ENCODE results near the gene HIP1. TPM values are rescaled to one million over a fixed set of nuclear protein-coding genes. Genes with fewer than 3 reads are reported as not detected.
"Not testable (repeated sequence)": the region's sequence is repeated elsewhere in the genome, so short reads cannot be mapped to it uniquely, and the experiment has no call there.

The HIP1 gene
- total and polyA plus RNA-seq, 9 donors, result 17.3 to 28.4 (median 23.5) TPM

DNA sequence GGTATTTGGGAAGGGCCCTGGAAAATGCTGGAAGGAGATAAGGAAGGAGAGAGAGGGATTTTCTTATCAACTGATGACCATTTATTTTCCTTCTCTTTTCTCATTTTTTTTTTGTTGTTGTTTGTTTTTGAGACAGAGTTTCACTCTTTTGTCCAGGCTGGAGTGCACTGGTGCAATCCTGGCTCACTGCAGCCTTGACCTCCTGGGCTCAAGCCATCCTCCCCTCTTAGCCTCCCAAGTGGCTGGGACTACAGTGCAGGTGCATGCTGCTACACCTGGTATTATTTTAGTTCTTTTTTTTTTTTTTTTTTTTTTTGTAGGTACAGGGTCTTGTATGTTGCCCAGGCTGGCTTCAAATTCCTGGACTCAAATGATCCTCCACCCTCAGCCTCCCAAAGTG, 52.2 kb downstream of the HIP1 start:
- Histone ChIP-seq H3K4me1 (ENCODE audit: control insufficient read depth, insufficient read depth, low read length) (peaks cover 25% of the 10 kb centered on the region), H3K9me3 (replicated peaks; ENCODE audit: control insufficient read depth, low read depth, low read length) (no peaks in the 10 kb centered on the region), H3K27me3 (ENCODE audit: control insufficient read depth, insufficient read depth, low read length) (no peaks in the 10 kb centered on the region), H3K27ac (ENCODE audit: low read length) (no peak overlapping the region), H3K4me3 (ENCODE audit: low read length) (no peak overlapping the region), H3K36me3 (ENCODE audit: control insufficient read depth, insufficient read depth, low read length) (no peaks in the 10 kb centered on the region)
- DNase-seq, result no peak

DNA sequence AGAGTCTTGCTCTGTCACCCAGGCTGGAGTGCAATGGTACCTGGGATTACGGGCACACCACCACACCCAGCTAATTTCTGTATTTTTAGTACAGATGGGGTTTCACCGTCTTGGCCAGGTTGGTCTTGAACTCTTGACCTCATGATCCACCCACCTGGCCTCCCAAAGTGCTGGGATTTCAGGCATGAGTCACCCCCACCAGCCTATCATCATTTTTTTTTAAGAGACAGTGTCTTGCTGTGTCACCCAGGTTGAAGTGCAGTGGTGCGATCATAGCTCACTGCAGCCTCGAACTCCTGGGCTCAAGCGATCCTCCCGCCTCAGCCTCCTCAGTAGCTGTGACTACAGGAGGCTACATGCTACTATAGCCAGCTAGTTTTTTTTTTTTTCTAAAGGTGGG, 56.7 kb downstream of the HIP1 start:
- WGBS (ENCODE audit: insufficient coverage), result 100% methylated on average over 2 of the region's 6 CpGs
- not testable (repeated sequence) for H3K36me3 ChIP-seq (ENCODE audit: control insufficient read depth, insufficient read depth, low read length)

DNA sequence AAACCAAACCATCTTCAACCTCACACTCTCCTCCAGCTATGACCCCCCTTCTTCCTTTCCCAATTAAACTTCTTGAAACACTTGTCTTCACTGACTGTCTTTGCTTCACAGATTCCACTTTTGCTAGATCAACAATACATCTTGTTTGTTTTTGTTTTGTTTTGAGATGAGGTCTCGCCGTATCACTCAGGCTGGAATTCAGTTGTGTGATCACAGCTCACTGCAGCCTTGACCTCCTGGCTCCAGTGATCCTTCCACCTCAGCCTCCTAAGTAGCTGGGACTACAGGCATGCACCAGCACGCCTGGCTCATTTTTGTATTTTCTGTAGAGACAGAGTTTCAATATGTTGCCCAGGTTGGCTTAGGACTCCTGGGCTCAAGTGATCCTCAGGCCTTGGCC, 59.7 kb downstream of the HIP1 start:
- H3K27me3 ChIP-seq (ENCODE audit: control insufficient read depth, insufficient read depth, low read length), result no peaks in the 10 kb centered on the region
- H3K36me3 ChIP-seq (ENCODE audit: control insufficient read depth, insufficient read depth, low read length), result no peaks in the 10 kb centered on the region
- no peaks in the 10 kb centered on the region for H3K4me1 ChIP-seq (ENCODE audit: control insufficient read depth, insufficient read depth, low read length)
- 92% methylated on average over 2 of the region's 3 CpGs for WGBS (ENCODE audit: insufficient coverage)
- no peak overlapping the region for H3K27ac ChIP-seq (ENCODE audit: low read length)
- no peak overlapping the region for H3K4me3 ChIP-seq (ENCODE audit: low read length)
- H3K9me3 ChIP-seq (replicated peaks; ENCODE audit: control insufficient read depth, low read depth, low read length), result peaks cover 17% of the 10 kb centered on the region
- DNase-seq, result no peak

More for the DNA sequence above, 56.7 kb downstream of the HIP1 start:
- H3K4me1 ChIP-seq (ENCODE audit: control insufficient read depth, insufficient read depth, low read length); H3K9me3 ChIP-seq (replicated peaks; ENCODE audit: control insufficient read depth, low read depth, low read length); DNase-seq; H3K27me3 ChIP-seq (ENCODE audit: control insufficient read depth, insufficient read depth, low read length); H3K4me3 ChIP-seq (ENCODE audit: low read length); H3K27ac ChIP-seq (ENCODE audit: low read length): not testable (repeated sequence)

DNA sequence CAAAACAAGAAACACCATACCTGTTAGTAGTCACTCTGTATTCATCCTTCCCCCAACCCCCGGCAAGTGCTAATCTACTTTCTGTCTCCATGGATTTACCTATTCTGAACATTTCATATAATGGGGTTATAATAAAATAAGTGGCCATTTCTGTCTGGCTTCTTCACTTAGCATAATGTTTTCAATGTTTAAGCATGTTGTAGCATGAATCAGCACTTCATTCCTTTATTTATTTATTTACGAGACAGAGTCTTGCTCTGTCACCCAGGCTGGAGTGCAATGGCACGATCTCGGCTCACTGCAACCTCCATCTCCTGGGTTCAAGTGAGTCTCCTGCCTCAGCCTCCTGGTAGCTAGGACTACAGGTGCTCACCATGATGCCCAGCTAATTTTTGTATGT, 69.2 kb downstream of the HIP1 start:
- H3K36me3 ChIP-seq (ENCODE audit: control insufficient read depth, insufficient read depth, low read length), result no peaks in the 10 kb centered on the region
- H3K4me1 ChIP-seq (ENCODE audit: control insufficient read depth, insufficient read depth, low read length), result peaks cover 4% of the 10 kb centered on the region
- no peak overlapping the region for H3K4me3 ChIP-seq (ENCODE audit: low read length)
- no peak for DNase-seq
- H3K27me3 ChIP-seq (ENCODE audit: control insufficient read depth, insufficient read depth, low read length), result no peaks in the 10 kb centered on the region
- no peak overlapping the region for H3K27ac ChIP-seq (ENCODE audit: low read length)
- H3K9me3 ChIP-seq (replicated peaks; ENCODE audit: control insufficient read depth, low read depth, low read length), result peaks cover under 1% of the 10 kb centered on the region
- 40% methylated on average over 2 of the region's 4 CpGs for WGBS (ENCODE audit: insufficient coverage)

DNA sequence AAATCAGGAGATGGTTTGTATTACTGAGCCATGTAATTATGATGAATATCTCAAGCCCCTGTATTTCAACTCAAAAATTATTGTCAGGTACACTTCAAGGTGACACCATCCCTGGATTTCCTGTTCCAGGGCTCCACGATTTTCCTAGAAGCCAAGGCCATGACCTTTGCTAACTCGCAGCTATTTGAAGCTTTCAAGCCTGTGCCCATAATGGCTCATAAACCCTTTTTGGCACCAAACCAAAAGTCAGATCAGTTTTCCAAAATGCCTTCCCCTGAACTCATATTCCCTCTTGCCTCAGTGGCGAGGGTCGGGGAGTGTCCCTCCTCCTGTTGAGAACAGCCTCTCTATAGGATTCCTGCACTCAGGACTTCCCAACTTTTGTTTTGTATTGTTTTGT, 70.8 kb downstream of the HIP1 start:
- H3K9me3 ChIP-seq (replicated peaks; ENCODE audit: control insufficient read depth, low read depth, low read length), result no peaks in the 10 kb centered on the region

DNA sequence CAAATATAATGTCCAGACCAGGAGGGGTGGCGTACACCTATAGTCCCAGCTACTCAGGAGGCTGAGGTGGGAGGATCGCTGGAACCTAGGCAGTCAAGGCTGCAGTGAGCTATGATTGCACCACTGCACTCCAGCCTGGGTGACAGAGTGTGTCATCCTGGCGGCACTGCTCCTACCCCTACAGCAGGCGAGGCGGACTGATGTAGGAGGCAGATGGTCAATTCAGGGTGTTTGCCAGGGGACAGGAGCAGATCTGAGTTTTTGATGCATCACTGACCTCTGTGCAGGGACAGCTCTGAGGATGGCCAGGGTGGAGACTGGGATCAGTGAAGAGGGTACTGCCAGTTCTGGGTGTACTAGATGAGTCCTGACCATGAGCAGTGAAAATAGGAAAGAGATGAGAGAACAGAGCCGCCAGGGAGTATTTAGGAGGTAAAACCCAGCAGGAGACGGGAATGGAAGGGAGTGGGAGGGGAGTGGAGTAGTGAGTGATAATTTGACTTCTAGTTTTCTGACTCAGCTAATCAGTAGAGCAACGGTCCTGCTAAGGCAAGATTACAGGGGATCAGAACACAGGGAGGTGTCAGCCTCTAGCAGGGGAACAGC, 75.3 kb downstream of the HIP1 start:
- peaks cover 4% of the 10 kb centered on the region for H3K4me1 ChIP-seq (ENCODE audit: control insufficient read depth, insufficient read depth, low read length)
- WGBS (ENCODE audit: insufficient coverage), result 94% methylated on average over 5 of the region's 8 CpGs
- no peak for DNase-seq
- no peaks in the 10 kb centered on the region for H3K9me3 ChIP-seq (replicated peaks; ENCODE audit: control insufficient read depth, low read depth, low read length)
- H3K36me3 ChIP-seq (ENCODE audit: control insufficient read depth, insufficient read depth, low read length), result no peaks in the 10 kb centered on the region
- no peak overlapping the region for H3K27ac ChIP-seq (ENCODE audit: low read length)
- H3K27me3 ChIP-seq (ENCODE audit: control insufficient read depth, insufficient read depth, low read length), result no peaks in the 10 kb centered on the region
- no peak overlapping the region for H3K4me3 ChIP-seq (ENCODE audit: low read length)

More for the DNA sequence above, 70.8 kb downstream of the HIP1 start:
- no peaks in the 10 kb centered on the region for H3K36me3 ChIP-seq (ENCODE audit: control insufficient read depth, insufficient read depth, low read length)
- DNase-seq, result no peak
- H3K4me3 ChIP-seq (ENCODE audit: low read length), result no peak overlapping the region
- H3K27ac ChIP-seq (ENCODE audit: low read length), result no peak overlapping the region
- no peaks in the 10 kb centered on the region for H3K27me3 ChIP-seq (ENCODE audit: control insufficient read depth, insufficient read depth, low read length)
- 18% methylated on average over 2 of the region's 4 CpGs for WGBS (ENCODE audit: insufficient coverage)
- H3K4me1 ChIP-seq (ENCODE audit: control insufficient read depth, insufficient read depth, low read length), result peaks cover 4% of the 10 kb centered on the region

DNA sequence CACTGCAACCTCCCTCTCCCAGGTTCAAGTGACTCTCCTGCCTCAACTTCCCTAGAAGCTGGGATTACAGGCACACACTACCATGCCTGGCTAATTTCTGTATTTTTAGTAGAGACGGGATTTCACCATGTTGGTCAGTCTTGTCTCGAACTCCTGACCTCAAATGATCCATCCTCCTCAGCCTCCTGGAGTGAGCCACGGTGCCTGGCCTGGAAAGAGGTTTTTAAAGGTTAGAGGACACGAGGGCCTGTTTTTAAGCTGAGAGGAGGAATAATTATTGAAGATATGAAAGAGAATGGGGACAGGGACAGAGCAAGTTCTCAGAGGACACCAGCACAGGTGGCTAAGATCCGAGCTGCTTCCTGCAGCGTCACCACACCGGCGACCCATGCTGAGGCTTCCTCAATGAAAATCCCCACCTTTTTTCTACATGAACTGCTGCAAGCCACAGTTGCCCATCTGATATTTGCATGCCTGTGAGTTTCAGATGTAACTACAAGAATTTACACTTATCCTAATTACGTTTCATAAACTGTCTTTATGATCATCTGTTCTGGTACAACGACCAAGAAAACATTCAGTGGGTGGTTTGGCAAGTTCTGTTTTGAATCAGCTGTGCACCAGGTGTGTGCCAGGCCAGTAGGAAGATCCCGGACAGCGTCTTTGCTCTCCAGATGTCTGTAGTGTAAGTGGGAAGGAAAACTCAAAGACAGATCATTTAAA, 76.0 kb downstream of the HIP1 start:
- Histone ChIP-seq H3K27ac (ENCODE audit: low read length) (no peak overlapping the region), H3K4me1 (ENCODE audit: control insufficient read depth, insufficient read depth, low read length) (peaks cover 2% of the 10 kb centered on the region), H3K9me3 (replicated peaks; ENCODE audit: control insufficient read depth, low read depth, low read length) (no peaks in the 10 kb centered on the region), H3K36me3 (ENCODE audit: control insufficient read depth, insufficient read depth, low read length) (no peaks in the 10 kb centered on the region), H3K27me3 (ENCODE audit: control insufficient read depth, insufficient read depth, low read length) (no peaks in the 10 kb centered on the region), H3K4me3 (ENCODE audit: low read length) (no peak overlapping the region)
- 62% methylated on average over 5 of the region's 12 CpGs for WGBS (ENCODE audit: insufficient coverage)
- no peak for DNase-seq

DNA sequence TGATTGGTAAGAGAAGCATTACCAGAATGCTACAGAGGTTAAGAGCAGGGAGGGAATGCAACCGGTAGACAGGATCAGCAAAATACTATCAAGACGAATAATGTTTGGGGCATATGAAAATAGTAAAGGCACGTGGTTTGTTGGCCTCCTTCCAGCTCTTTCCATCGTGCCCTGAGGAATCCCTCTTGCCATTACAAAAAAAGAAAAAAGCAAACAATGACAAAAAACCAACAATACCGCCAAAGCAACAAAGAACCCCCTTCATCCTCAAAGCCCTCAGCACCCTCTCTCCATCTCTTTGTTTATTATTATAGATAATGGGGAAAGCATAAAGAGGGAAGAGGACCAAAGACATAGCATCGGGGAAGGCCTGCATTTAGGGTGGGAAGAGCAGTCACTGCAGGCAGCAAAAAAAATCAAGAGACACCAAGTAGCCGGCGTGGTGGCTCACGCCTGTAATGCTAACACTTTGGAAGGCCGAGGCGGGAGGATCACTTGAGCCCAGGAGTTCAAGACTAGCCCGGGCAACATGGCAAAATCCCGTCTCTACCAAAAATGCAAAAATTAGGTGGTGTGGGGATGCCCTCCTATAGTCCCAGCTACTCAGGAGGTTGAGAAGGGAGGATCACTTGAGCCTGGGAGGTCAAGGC, 78.0 kb downstream of the HIP1 start:
- DNase-seq, result no peak
- no peaks in the 10 kb centered on the region for H3K9me3 ChIP-seq (replicated peaks; ENCODE audit: control insufficient read depth, low read depth, low read length)
- WGBS (ENCODE audit: insufficient coverage), result 87% methylated on average over 8 of the region's 13 CpGs

DNA sequence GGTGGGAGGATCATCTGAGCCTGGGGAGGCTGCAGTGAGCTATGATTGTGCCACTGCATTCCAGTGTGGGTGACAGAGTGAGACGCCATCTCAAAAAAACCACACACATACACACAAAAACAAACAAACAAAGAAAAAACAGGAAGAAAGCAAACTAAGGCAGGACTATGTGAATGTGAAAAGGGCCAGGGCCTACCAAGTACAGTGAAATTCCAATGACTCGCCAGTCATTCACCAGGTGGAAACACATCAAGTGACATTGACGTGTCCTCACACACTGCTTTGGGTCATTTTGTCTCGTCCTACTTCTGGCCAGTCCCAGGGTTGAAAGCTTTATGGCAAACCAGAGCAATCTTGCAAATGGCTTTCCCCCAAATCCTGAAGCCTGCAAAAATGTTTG, 79.9 kb downstream of the HIP1 start:
- Histone ChIP-seq H3K9me3 (replicated peaks; ENCODE audit: control insufficient read depth, low read depth, low read length) (no peaks in the 10 kb centered on the region), H3K27ac (ENCODE audit: low read length) (no peak overlapping the region), H3K4me1 (ENCODE audit: control insufficient read depth, insufficient read depth, low read length) (no peaks in the 10 kb centered on the region), H3K27me3 (ENCODE audit: control insufficient read depth, insufficient read depth, low read length) (no peaks in the 10 kb centered on the region), H3K4me3 (ENCODE audit: low read length) (no peak overlapping the region), H3K36me3 (ENCODE audit: control insufficient read depth, insufficient read depth, low read length) (no peaks in the 10 kb centered on the region)
- WGBS (ENCODE audit: insufficient coverage), result 72% methylated on average over 3 of the region's 4 CpGs
- DNase-seq, result no peak

More for the DNA sequence above, 78.0 kb downstream of the HIP1 start:
- no peaks in the 10 kb centered on the region for H3K27me3 ChIP-seq (ENCODE audit: control insufficient read depth, insufficient read depth, low read length)
- H3K27ac ChIP-seq (ENCODE audit: low read length), result no peak overlapping the region
- H3K4me1 ChIP-seq (ENCODE audit: control insufficient read depth, insufficient read depth, low read length), result no peaks in the 10 kb centered on the region
- no peaks in the 10 kb centered on the region for H3K36me3 ChIP-seq (ENCODE audit: control insufficient read depth, insufficient read depth, low read length)
- H3K4me3 ChIP-seq (ENCODE audit: low read length), result no peak overlapping the region

DNA sequence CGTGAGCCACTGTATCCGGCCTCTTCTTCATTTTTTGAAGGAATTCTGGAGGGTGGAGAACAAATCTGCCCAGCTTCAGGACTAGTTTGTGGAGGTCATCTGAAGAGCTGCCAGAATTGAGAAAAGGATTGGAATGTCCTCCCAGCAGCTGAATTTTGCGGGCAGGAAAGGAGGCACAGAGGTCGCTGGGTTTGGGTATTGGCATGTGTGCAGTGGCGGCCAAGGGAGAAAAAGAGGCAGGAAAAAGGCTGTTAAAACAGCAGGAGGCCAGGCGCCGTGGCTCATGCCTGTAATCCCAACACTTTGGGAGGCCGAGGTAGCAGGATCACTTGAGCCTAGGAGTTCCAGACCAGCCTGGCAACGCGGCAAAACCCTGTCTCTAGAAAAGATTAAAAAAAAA, 80.4 kb downstream of the HIP1 start:
- H3K27ac ChIP-seq (ENCODE audit: low read length), result no peak overlapping the region
- 67% methylated on average over 7 of the region's 10 CpGs for WGBS (ENCODE audit: insufficient coverage)

More for the DNA sequence above, 80.4 kb downstream of the HIP1 start:
- Histone ChIP-seq H3K36me3 (ENCODE audit: control insufficient read depth, insufficient read depth, low read length) (no peaks in the 10 kb centered on the region), H3K9me3 (replicated peaks; ENCODE audit: control insufficient read depth, low read depth, low read length) (no peaks in the 10 kb centered on the region), H3K4me3 (ENCODE audit: low read length) (no peak overlapping the region), H3K27me3 (ENCODE audit: control insufficient read depth, insufficient read depth, low read length) (no peaks in the 10 kb centered on the region), H3K4me1 (ENCODE audit: control insufficient read depth, insufficient read depth, low read length) (no peaks in the 10 kb centered on the region)
- no peak for DNase-seq
